WTC11 (cell line): Measurements from ENCODE around the gene SSU72. TPM values are rescaled to one million over a fixed set of nuclear protein-coding genes. Genes with fewer than 3 reads are reported as not detected.

Experiments
- ATAC-seq: fragments of 200-7000 bp; cut with Tn5 transposase; 2 replicates; pipeline ENCODE4 v1.10.0; 2021; ENCODE audit warnings: mild to moderate bottlenecking, moderate library complexity
- CTCF ChIA-PET: fragments of 300-600 bp; sonication (Branson Sonifier 250); formaldehyde crosslinking; loops from one replicate; lab custom pipeline; 2021; ENCODE audit warnings: antibody characterized with exemption; lab: Charles Lee
- POLR2A ChIA-PET: fragments of 350-600 bp; sonication (Branson Sonifier 250); formaldehyde crosslinking; loops from one replicate; lab custom pipeline; 2021; ENCODE audit warnings: antibody characterized with exemption; lab: Charles Lee
- DNase-seq: peaks from one replicate; pipeline ENCODE4 v3.0.0; 2021; ENCODE audit warnings: low spot score
- H3K27ac Mint-ChIP-seq: 2 replicates; pipeline ENCODE4 v1.8.0; 2021; ENCODE audit warnings: mixed read lengths
- H3K27me3 Mint-ChIP-seq: 2 replicates; pipeline ENCODE4 v1.8.0; 2021; ENCODE audit warnings: low read depth, mild to moderate bottlenecking, moderate library complexity, mixed read lengths
- H3K36me3 Mint-ChIP-seq: 2 replicates; pipeline ENCODE4 v1.8.0; 2021; ENCODE audit warnings: mixed read lengths
- H3K4me1 Mint-ChIP-seq: 2 replicates; pipeline ENCODE4 v1.8.0; 2022; ENCODE audit warnings: mixed read lengths
- H3K4me3 Mint-ChIP-seq: 2 replicates; pipeline ENCODE4 v1.8.0; 2021; ENCODE audit warnings: mild to moderate bottlenecking, moderate library complexity, mixed read lengths
- H3K9me3 Mint-ChIP-seq: 2 replicates; pipeline ENCODE4 v1.8.0; 2021; ENCODE audit warnings: mixed read lengths
- AFF4 ChIP-seq: sonication (generic); formaldehyde crosslinking; IDR thresholded peaks from 2 replicates; pipeline ENCODE4 v1.8.1; 2023; ENCODE audit warnings: mild to moderate bottlenecking, missing genetic modification reagents, borderline replicate concordance
- ARID4B ChIP-seq: sonication (generic); formaldehyde crosslinking; IDR thresholded peaks from 2 replicates; pipeline ENCODE4 v1.8.0; 2023; ENCODE audit warnings: missing genetic modification reagents, mild to moderate bottlenecking, borderline replicate concordance
- CDX4 ChIP-seq: fragments of 250-450 bp; sonication (Bioruptor Pico); IDR thresholded peaks from 2 replicates; pipeline ENCODE4 v1.9.0; 2021; ENCODE audit warnings: moderate library complexity, mild to moderate bottlenecking, inconsistent platforms, borderline replicate concordance
- CREB1 ChIP-seq: sonication (generic); formaldehyde crosslinking; IDR thresholded peaks from 2 replicates; pipeline ENCODE4 v1.8.0; 2023; ENCODE audit warnings: mild to moderate bottlenecking, missing genetic modification reagents
- E2F1 ChIP-seq: sonication (generic); formaldehyde crosslinking; IDR thresholded peaks from 2 replicates; pipeline ENCODE4 v1.8.0; 2022; ENCODE audit warnings: mild to moderate bottlenecking, missing genetic modification reagents
- E2F4 ChIP-seq: sonication (generic); formaldehyde crosslinking; IDR thresholded peaks from 2 replicates; pipeline ENCODE4 v1.8.1; 2022; ENCODE audit warnings: low read depth, mild to moderate bottlenecking, moderate library complexity, missing genetic modification reagents, borderline replicate concordance
- ELF4 ChIP-seq: sonication (generic); formaldehyde crosslinking; IDR thresholded peaks from 2 replicates; pipeline ENCODE4 v1.8.1; 2022; ENCODE audit warnings: low read depth, mild to moderate bottlenecking, moderate library complexity, missing genetic modification reagents
- GRHL2 ChIP-seq: fragments of 250-450 bp; sonication (Bioruptor Pico); IDR thresholded peaks from 2 replicates; pipeline ENCODE4 v1.8.0; 2022; ENCODE audit warnings: mild to moderate bottlenecking, moderate library complexity; ENCODE audit not compliant: insufficient replicate concordance, severe bottlenecking
- JAZF1 ChIP-seq: fragments of 250-450 bp; sonication (Bioruptor Pico); IDR thresholded peaks from 2 replicates; pipeline ENCODE4 v1.9.0; 2021; ENCODE audit warnings: moderate library complexity, mild to moderate bottlenecking, inconsistent platforms
- MLX ChIP-seq: sonication (generic); formaldehyde crosslinking; IDR thresholded peaks from 2 replicates; pipeline ENCODE4 v1.8.1; 2023; ENCODE audit warnings: mild to moderate bottlenecking, missing genetic modification reagents, moderate library complexity
- NFE2L1 ChIP-seq: sonication (generic); formaldehyde crosslinking; IDR thresholded peaks from 2 replicates; pipeline ENCODE4 v1.8.1; 2023; ENCODE audit warnings: missing genetic modification reagents
- PRDM15 ChIP-seq: sonication (generic); formaldehyde crosslinking; IDR thresholded peaks from 2 replicates; pipeline ENCODE4 v1.8.0; 2022; ENCODE audit warnings: missing genetic modification reagents
- RORB ChIP-seq: fragments of 250-450 bp; sonication (Bioruptor Pico); IDR thresholded peaks from 2 replicates; pipeline ENCODE4 v1.9.0; 2021; ENCODE audit warnings: mild to moderate bottlenecking
- ZBTB21 ChIP-seq: sonication (generic); formaldehyde crosslinking; IDR thresholded peaks from 2 replicates; pipeline ENCODE4 v1.8.1; 2023; ENCODE audit warnings: mild to moderate bottlenecking, missing genetic modification reagents, borderline replicate concordance
- total RNA-seq: library from RNA; stranded (reverse); gene quantifications from 3 replicates; pipeline ENCODE4 v1.2.3, GENCODE V29; 2021

The SSU72 gene
- total RNA-seq, 1 experiment from 2014 or later = 158 TPM

GRCh38 chr1:1560178-1560577, 14.5 kb downstream of the SSU72 start:
- H3K4me3 Mint-ChIP-seq = no peak overlapping the region

GRCh38 chr1:1559066-1559465, 15.6 kb downstream of the SSU72 start:
- POLR2A ChIA-PET = interaction anchor here (0.7 to 1.0 kb wide), 2 partner anchors 11 to 12 kb away, joined by 3 read pairs; no protein-coding TSS in a partner anchor
- no peak for ATAC-seq
- no peaks in the 10 kb centered on the region for H3K9me3 Mint-ChIP-seq
- no peaks in the 10 kb centered on the region for H3K4me1 Mint-ChIP-seq
- no peak for DNase-seq
- CTCF ChIA-PET = interaction anchor here (1.3 kb wide), 1 partner anchor 8 kb away, joined by 4 read pairs; no protein-coding TSS in a partner anchor
- no peaks in the 10 kb centered on the region for H3K27me3 Mint-ChIP-seq
- H3K4me3 Mint-ChIP-seq = no peak overlapping the region
- peak overlapping the region; percentile 28; the same call in 1 of the 2 replicates for H3K27ac Mint-ChIP-seq
- peaks cover 19% of the 10 kb centered on the region for H3K36me3 Mint-ChIP-seq
- no peak for TF ChIP-seq MLX (CRISPR knock-in tag)
- TF ChIP-seq PRDM15 (CRISPR knock-in tag) = no peak
- TF ChIP-seq JAZF1 (CRISPR knock-in tag) = no peak
- no peak for TF ChIP-seq ARID4B (CRISPR knock-in tag)
- TF ChIP-seq ZBTB21 (CRISPR knock-in tag) = no peak
- TF ChIP-seq E2F4 (CRISPR knock-in tag) = no peak

More at GRCh38 chr1:1560178-1560577, 14.5 kb downstream of the SSU72 start:
- ChIA-PET CTCF (interaction anchor here (1.3 kb wide), 1 partner anchor 9 kb away, joined by 4 read pairs; no protein-coding TSS in a partner anchor), POLR2A (no interaction called here)
- no peak for DNase-seq
- H3K4me1 Mint-ChIP-seq = no peaks in the 10 kb centered on the region
- ATAC-seq = no peak
- no peak overlapping the region for H3K27ac Mint-ChIP-seq
- no peaks in the 10 kb centered on the region for H3K27me3 Mint-ChIP-seq
- H3K9me3 Mint-ChIP-seq = no peaks in the 10 kb centered on the region
- TF ChIP-seq E2F1 (CRISPR knock-in tag) (no peak), AFF4 (no peak), CDX4 (CRISPR knock-in tag) (no peak), ELF4 (no peak), RORB (CRISPR knock-in tag) (no peak), NFE2L1 (CRISPR knock-in tag) (no peak), GRHL2 (CRISPR knock-in tag) (no peak), CREB1 (CRISPR knock-in tag) (no peak)
- TF ChIP-seq, all 79 proteins: peak for 0
- peaks cover 28% of the 10 kb centered on the region for H3K36me3 Mint-ChIP-seq
